HepG2 (cell line): ENCODE results near the gene ABCB8. TPM values are rescaled to one million over a fixed set of nuclear protein-coding genes. Genes with fewer than 3 reads are reported as not detected.

Experiments used
- CEBPB ChIP-seq: IDR thresholded peaks from 2 replicates; pipeline ENCODE4 v1.6.1; 2011; ENCODE audit warnings: low read depth, low read length, improper control_type of control experiment, borderline replicate concordance
- E2F5 ChIP-seq: sonication (generic); formaldehyde crosslinking; conservative IDR thresholded peaks from 2 replicates; pipeline ENCODE4 v1.4.0; 2020; ENCODE audit warnings: missing genetic modification reagents
- FOXA1 ChIP-seq, 2 experiments: fragments of 450-650 bp in 1 of 2; sonication (generic) in 1 of 2; formaldehyde crosslinking in 1 of 2; IDR thresholded peaks; 2 replicates each; pipeline versions ENCODE4 v1.4.0 to v1.6.1; 2016 to 2020; ENCODE audit warnings: missing genetic modification reagents in 1 of 2
- GATA4 ChIP-seq: sonication (generic); IDR thresholded peaks from 2 replicates; pipeline ENCODE4 v1.6.1; 2016; ENCODE audit warnings: antibody characterized with exemption, low read depth, borderline replicate concordance
- JUN ChIP-seq: sonication (generic); formaldehyde crosslinking; IDR thresholded peaks from 2 replicates; pipeline ENCODE4 v1.4.0; 2020; ENCODE audit warnings: mild to moderate bottlenecking, missing genetic modification reagents
- LRRFIP1 ChIP-seq: sonication (generic); formaldehyde crosslinking; conservative IDR thresholded peaks from 2 replicates; pipeline ENCODE4 v1.4.0; 2020; ENCODE audit warnings: missing genetic modification reagents
- MXI1 ChIP-seq: IDR thresholded peaks from 3 replicates; pipeline ENCODE4 v1.6.1; 2012; ENCODE audit warnings: low read depth, low read length, inconsistent platforms, borderline replicate concordance
- NFIC ChIP-seq: IDR thresholded peaks from 2 replicates; pipeline ENCODE4 v1.6.1; 2012; ENCODE audit warnings: mild to moderate bottlenecking, low read length, inconsistent platforms
- SATB2 ChIP-seq: sonication (generic); formaldehyde crosslinking; IDR thresholded peaks from 2 replicates; pipeline ENCODE4 v1.5.0; 2020; ENCODE audit warnings: missing genetic modification reagents
- SYNCRIP ChIP-seq: fragments of 200-400 bp; formaldehyde crosslinking; IDR thresholded peaks from 2 replicates; pipeline ENCODE4 v1.6.1; 2018; ENCODE audit warnings: mild to moderate bottlenecking, low read depth, low read length; ENCODE audit not compliant: insufficient read depth
- ZBTB46 ChIP-seq: sonication (generic); formaldehyde crosslinking; IDR thresholded peaks from 2 replicates; pipeline ENCODE4 v1.4.0; 2020; ENCODE audit warnings: mild to moderate bottlenecking, missing genetic modification reagents, borderline replicate concordance
- ZBTB7A ChIP-seq: sonication (generic); formaldehyde crosslinking; IDR thresholded peaks from 2 replicates; pipeline ENCODE4 v1.8.0; 2022; ENCODE audit warnings: mild to moderate bottlenecking, missing genetic modification reagents
- ZBTB8A ChIP-seq: sonication (generic); formaldehyde crosslinking; IDR thresholded peaks from 2 replicates; pipeline ENCODE4 v1.4.0; 2020; ENCODE audit warnings: mild to moderate bottlenecking, low read depth, missing genetic modification reagents, borderline replicate concordance
- ZFP36L1 ChIP-seq: sonication (generic); formaldehyde crosslinking; IDR thresholded peaks from 2 replicates; pipeline ENCODE4 v1.8.0; 2022; ENCODE audit warnings: mild to moderate bottlenecking, missing genetic modification reagents, moderate library complexity
- ZFP90 ChIP-seq: sonication (generic); formaldehyde crosslinking; IDR thresholded peaks from 2 replicates; pipeline ENCODE4 v1.8.0; 2022; ENCODE audit warnings: missing genetic modification reagents, mild to moderate bottlenecking, inconsistent platforms, borderline replicate concordance
- ZKSCAN8 ChIP-seq: IDR thresholded peaks from 2 replicates; pipeline ENCODE4 v1.6.1; 2016; ENCODE audit warnings: borderline replicate concordance, missing genetic modification reagents, missing compliant biosample characterization
- ZNF496 ChIP-seq: sonication (generic); formaldehyde crosslinking; IDR thresholded peaks from 2 replicates; pipeline ENCODE4 v1.8.1; 2023; ENCODE audit warnings: mild to moderate bottlenecking, moderate library complexity, missing genetic modification reagents; ENCODE audit not compliant: insufficient replicate concordance
- ZNF850 ChIP-seq: sonication (generic); formaldehyde crosslinking; conservative IDR thresholded peaks from 2 replicates; pipeline ENCODE4 v1.9.0; 2021; ENCODE audit warnings: mild to moderate bottlenecking, missing genetic modification reagents
- ZSCAN22 ChIP-seq: sonication (generic); formaldehyde crosslinking; IDR thresholded peaks from 2 replicates; pipeline ENCODE4 v1.4.0; 2020; ENCODE audit warnings: mild to moderate bottlenecking, missing genetic modification reagents
- polyA plus RNA-seq, 8 experiments: library from polyadenylated mRNA; depleted of rRNA in 3 of 8; stranded (reverse) in 7 of 8; unstranded in 1 of 8; fragments of >200 nt; fragmentation: Illumina TruSeq in 4 of 8; extraction: Trizol in 4 of 8; gene quantifications; 2 replicates each; pipeline versions ENCODE4 v1.2.1 to v1.2.3, GENCODE V29; 2011 to 2016; ENCODE audit warnings: low read depth in 4 of 8, missing spikeins in 1 of 8, mixed read lengths in 1 of 8; ENCODE audit not compliant: insufficient read depth in 1 of 8
- total RNA-seq, 5 experiments: library from RNA; depleted of rRNA; stranded (reverse); fragments of >200 nt; fragmentation: Illumina TruSeq; extraction: Trizol; gene quantifications; 2 replicates each; pipeline ENCODE4 v1.2.3, GENCODE V29; 2016; ENCODE audit warnings: low read depth in 1 of 5

The ABCB8 gene
- total and polyA plus RNA-seq, 2 of the 13 experiments (the other 11 are each of a cell fraction or from before 2014, with no cell fraction given): 6.6 to 16.7 TPM

- TF ChIP-seq ZNF496 (CRISPR knock-in tag) (no peak), LRRFIP1 (CRISPR knock-in tag) (no peak), ZSCAN22 (CRISPR knock-in tag) (no peak), GATA4 (no peak), ZNF850 (CRISPR knock-in tag) (no peak), ZBTB46 (CRISPR knock-in tag) (0 out of 2 replicates have a peak, but pooled peaks have one; percentile 69), ZFP36L1 (no peak), E2F5 (no peak), CEBPB (no peak), ZFP90 (CRISPR knock-in tag) (no peak), SYNCRIP (no peak), NFIC (no peak), ZKSCAN8 (CRISPR knock-in tag) (no peak), MXI1 (no peak), SATB2 (CRISPR knock-in tag) (no peak), ZBTB8A (CRISPR knock-in tag) (no peak), JUN (no peak), FOXA1 (IDR thresholded peaks at IDR 0.05) (no peak), FOXA1 (CRISPR knock-in tag; IDR thresholded peaks at IDR 0.05) (no peak), ZBTB7A (CRISPR knock-in tag) (0 out of 2 replicates have a peak, but pooled peaks have one; percentile 18)
These were observed 32.4 kb downstream of the ABCB8 start (continued) for GRCh38 chr7:151060416-151061212.
